IMR-90 (cell line): ENCODE results near the gene TRAF3IP1. TPM values are rescaled to one million over a fixed set of nuclear protein-coding genes. Genes with fewer than 3 reads are reported as not detected.

Source experiments
- ATAC-seq: fragments of 200-7000 bp; cut with Tn5 transposase; 2 replicates; pipeline ENCODE4 v1.9.1; 2020; ENCODE audit warnings: low read depth, mild to moderate bottlenecking, moderate library complexity
- BruUV-seq: library from RNA; stranded (reverse); fragments of 400-500 nt; replicated peaks from 2 replicates; lab custom pipeline; 2021; lab: Mats Ljungman, UMichigan
- CTCF ChIA-PET: fragments of 300-600 bp; formaldehyde crosslinking; extraction: SDS; loops from one replicate; lab custom pipeline; 2021; ENCODE audit warnings: antibody characterized with exemption; lab: Yijun Ruan, JAX
- POLR2A ChIA-PET: fragments of 300-600 bp; sonication (Branson Sonifier 250); formaldehyde crosslinking; loops from one replicate; lab custom pipeline; 2022; ENCODE audit warnings: antibody characterized with exemption; ENCODE audit not compliant: unreplicated experiment; lab: Charles Lee
- DNase-seq: peaks from one replicate; pipeline ENCODE4 v3.0.0; 2013
- H2AFZ ChIP-seq: replicated peaks from 2 replicates; pipeline ENCODE3; 2013; ENCODE audit warnings: low read length, mild to moderate bottlenecking; ENCODE audit not compliant: poor library complexity
- H2AK5ac ChIP-seq: 2 replicates; pipeline ENCODE4 v1.6.1; 2013; ENCODE audit warnings: low read depth, low read length, inconsistent platforms
- H2AK9ac ChIP-seq: replicated peaks from 2 replicates; pipeline ENCODE3; 2013; ENCODE audit warnings: mild to moderate bottlenecking, low read depth, low read length, moderate library complexity; ENCODE audit not compliant: poor library complexity
- H2BK120ac ChIP-seq: 2 replicates; pipeline ENCODE4 v1.6.1; 2013; ENCODE audit warnings: low read depth, low read length, inconsistent platforms
- H2BK15ac ChIP-seq: 3 replicates; pipeline ENCODE4 v1.6.1; 2013; ENCODE audit warnings: low read depth, low read length, inconsistent platforms
- H2BK20ac ChIP-seq: 2 replicates; pipeline ENCODE4 v1.6.1; 2013; ENCODE audit warnings: low read depth, mild to moderate bottlenecking, inconsistent platforms, low read length, moderate library complexity
- H2BK5ac ChIP-seq: 2 replicates; pipeline ENCODE4 v1.6.1; 2013; ENCODE audit warnings: mild to moderate bottlenecking, low read depth, low read length, inconsistent platforms; ENCODE audit not compliant: poor library complexity, severe bottlenecking
- H3K14ac ChIP-seq: replicated peaks from 2 replicates; pipeline ENCODE4 v1.6.1; 2013; ENCODE audit warnings: low read depth, low read length, inconsistent platforms
- H3K18ac ChIP-seq: 2 replicates; pipeline ENCODE4 v1.6.1; 2013; ENCODE audit warnings: low read depth, low read length, control low read depth
- H3K23ac ChIP-seq: 2 replicates; pipeline ENCODE4 v1.6.1; 2013; ENCODE audit warnings: low read depth, low read length, inconsistent platforms
- H3K27ac ChIP-seq: 2 replicates; pipeline ENCODE4 v1.5.1; 2013; ENCODE audit warnings: mild to moderate bottlenecking, control low read depth, low read length; ENCODE audit not compliant: insufficient read depth
- H3K27me3 ChIP-seq: 2 replicates; pipeline ENCODE4 v1.6.1; 2013; ENCODE audit warnings: low read length; ENCODE audit not compliant: control insufficient read depth, insufficient read depth
- H3K36me3 ChIP-seq: 2 replicates; pipeline ENCODE4 v1.6.1; 2013; ENCODE audit warnings: low read length, mixed read lengths; ENCODE audit not compliant: control insufficient read depth, insufficient read depth
- H3K4ac ChIP-seq: 2 replicates; pipeline ENCODE4 v1.6.1; 2013; ENCODE audit warnings: low read depth, low read length, inconsistent platforms
- H3K4me1 ChIP-seq: 2 replicates; pipeline ENCODE4 v1.6.1; 2013; ENCODE audit warnings: low read length, mixed read lengths; ENCODE audit not compliant: control insufficient read depth, insufficient read depth
- H3K4me2 ChIP-seq: 2 replicates; pipeline ENCODE4 v1.6.1; 2013; ENCODE audit warnings: low read depth, mild to moderate bottlenecking, control low read depth, low read length, moderate library complexity
- H3K4me3 ChIP-seq: 2 replicates; pipeline ENCODE4 v1.5.1; 2013; ENCODE audit warnings: low read depth, mild to moderate bottlenecking, control low read depth, low read length, moderate library complexity; ENCODE audit not compliant: insufficient read depth
- H3K56ac ChIP-seq: 2 replicates; pipeline ENCODE4 v1.6.1; 2013; ENCODE audit warnings: low read length, inconsistent platforms; ENCODE audit not compliant: insufficient read depth; ENCODE audit errors: extremely low read depth
- H3K79me1 ChIP-seq, 2 experiments: 2 replicates each; pipeline ENCODE4 v1.6.1; 2013; ENCODE audit warnings: low read length in 2 of 2, inconsistent platforms in 1 of 2, low read depth in 1 of 2
- H3K9ac ChIP-seq: 2 replicates; pipeline ENCODE4 v1.6.1; 2013; ENCODE audit warnings: low read depth, low read length, control low read depth
- H3K9me1 ChIP-seq: 2 replicates; pipeline ENCODE4 v1.6.1; 2013; ENCODE audit warnings: low read length, inconsistent platforms; ENCODE audit not compliant: insufficient read depth
- H3K9me3 ChIP-seq: 2 replicates; pipeline ENCODE4 v1.6.1; 2013; ENCODE audit warnings: low read length; ENCODE audit not compliant: control insufficient read depth, insufficient read depth
- H4K20me1 ChIP-seq: 2 replicates; pipeline ENCODE4 v1.6.1; 2013; ENCODE audit warnings: low read length, inconsistent platforms; ENCODE audit not compliant: insufficient read depth
- H4K5ac ChIP-seq: 2 replicates; pipeline ENCODE4 v1.6.1; 2013; ENCODE audit warnings: mild to moderate bottlenecking, low read depth, low read length, control low read depth
- H4K8ac ChIP-seq, 2 experiments: 2 replicates each; pipeline ENCODE4 v1.6.1; 2013; ENCODE audit warnings: low read depth in 2 of 2, low read length in 2 of 2, control low read depth in 1 of 2, inconsistent platforms in 1 of 2
- H4K91ac ChIP-seq: 2 replicates; pipeline ENCODE4 v1.6.1; 2013; ENCODE audit warnings: low read depth, low read length, inconsistent platforms; ENCODE audit not compliant: insufficient read depth
- CEBPB ChIP-seq: IDR thresholded peaks from 2 replicates; pipeline ENCODE4 v1.6.1; 2012; ENCODE audit warnings: low read depth, low read length, improper control_type of control experiment
- NFE2L2 ChIP-seq: fragments of 150-350 bp; IDR thresholded peaks from 2 replicates; pipeline ENCODE4 v1.6.1; 2016; ENCODE audit warnings: low read depth, mild to moderate bottlenecking, low read length
- RCOR1 ChIP-seq: IDR thresholded peaks from 2 replicates; pipeline ENCODE4 v1.6.1; 2012; ENCODE audit warnings: mild to moderate bottlenecking, low read length, improper control_type of control experiment; ENCODE audit not compliant: insufficient replicate concordance
- SMC3 ChIP-seq: fragments of 150-350 bp; IDR thresholded peaks from 2 replicates; pipeline ENCODE4 v1.6.1; 2016; ENCODE audit warnings: low read depth, mild to moderate bottlenecking, antibody characterized with exemption, low read length, moderate library complexity
- USF2 ChIP-seq: fragments of 150-350 bp; IDR thresholded peaks from 2 replicates; pipeline ENCODE4 v1.6.1; 2017; ENCODE audit warnings: mild to moderate bottlenecking, antibody characterized with exemption, low read length, low read depth
- WGBS, 2 experiments: methylation state at CpG; one replicate each; pipeline versions ENCODE4 v1.1.5 to v1.1.7; 2013; ENCODE audit warnings: missing lambda C conversion rate in 2 of 2; ENCODE audit not compliant: insufficient read length in 1 of 2; ENCODE audit errors: extremely low coverage in 2 of 2; 5-methylcytosine and 5-hydroxymethylcytosine counted together
- dilution Hi-C: fragments of 300-500 bp; cut with HindIII; formaldehyde crosslinking; loops from one replicate; pipeline ENCODE4 v1.14.3; 2018; ENCODE audit warnings: low sequenced_read_pairs; ENCODE audit not compliant: unreplicated experiment
- in situ Hi-C: fragments of 300-500 bp; cut with MboI; formaldehyde crosslinking; loops from 3 replicates; pipeline ENCODE4 v1.14.3; 2019; ENCODE audit warnings: low sequenced_read_pairs, inconsistent platforms, mixed read lengths
- intact Hi-C: fragments of 100-400 bp; cut with micrococcal nuclease; formaldehyde crosslinking; loops from 2 replicates; pipeline ENCODE4 v1.10.0; 2022
- polyA plus RNA-seq, 3 experiments: library from polyadenylated mRNA; depleted of rRNA; stranded (reverse); fragments of >200 nt; gene quantifications; 2 replicates each; pipeline ENCODE4 v1.2.3, GENCODE V29; 2012; ENCODE audit warnings: low replicate concordance in 1 of 3
- total RNA-seq: library from RNA; depleted of rRNA; stranded (reverse); fragments of >200 nt; gene quantifications from 2 replicates; pipeline ENCODE4 v1.2.3, GENCODE V29; 2012

TRAF3IP1 gene
- total and polyA plus RNA-seq, 2 of the 4 experiments (the other 2 are of a cell fraction): 5.9 to 8.3 TPM

GRCh38 chr2:238449909-238450417 lies 129.6 kb downstream of the TRAF3IP1 start:
- Histone ChIP-seq H2BK15ac (no peak overlapping the region), H3K4me2 (no peak overlapping the region), H4K8ac (no peak overlapping the region; a peak in 1 of 4 replicates), H3K9ac (no peak overlapping the region), H3K23ac (no peak overlapping the region), H3K4me3 (no peak overlapping the region), H3K9me1 (peaks cover 10% of the 10 kb centered on the region; the same call in 1 of the 2 replicates), H4K20me1 (peaks cover 21% of the 10 kb centered on the region), H3K56ac (no peak overlapping the region), H2AK5ac (no peak overlapping the region), H3K27ac (peak overlapping the region; percentile 2; the same call in 1 of the 2 replicates), H2AFZ (peak overlapping the region; percentile 18), H3K4me1 (peaks cover 5% of the 10 kb centered on the region), H3K79me1 (peaks cover 59 to 66% of the 10 kb centered on the region in 2 experiments), H2BK20ac (no peak overlapping the region), H3K4ac (no peak overlapping the region), H3K36me3 (peaks cover 67% of the 10 kb centered on the region), H4K91ac (no peak overlapping the region), H4K5ac (no peak overlapping the region), H2AK9ac (no peak overlapping the region), H3K18ac (no peak overlapping the region), H3K14ac (no peak overlapping the region), H2BK5ac (peak overlapping the region; percentile 20), H3K27me3 (no peaks in the 10 kb centered on the region), H2BK120ac (no peak overlapping the region), H3K9me3 (no peaks in the 10 kb centered on the region)
- TF ChIP-seq RCOR1: no peak
- TF ChIP-seq CEBPB: peak; percentile 92
- no peak for TF ChIP-seq SMC3
- TF ChIP-seq NFE2L2: no peak
- peak; percentile 66; the same call in 1 of the 2 replicates for TF ChIP-seq USF2
- DNase-seq (peak; percentile 51), ATAC-seq (peak; percentile 44)
- ChIA-PET POLR2A (no interaction called here), CTCF (no interaction called here)
- dilution Hi-C loops (no loop called here), in situ Hi-C loops (no loop called here), intact Hi-C loops (no loop called here)
- BruUV-seq: no TSS peak
- WGBS, 2 experiments: no CpG with 5 or more reads among the region's 9 CpGs
